HG03095 (cell line): ENCODE measurements around the gene KCNK3.
"Not testable (repeated sequence)": the region's sequence is repeated elsewhere in the genome, so short reads cannot be mapped to it uniquely, and the experiment has no call there.

ENCODE experiments used
- ATAC-seq: cut with Tn5 transposase; IDR thresholded peaks from one replicate; pipeline ENCODE4 v1.9.1; 2021; ENCODE audit warnings: moderate library complexity; ENCODE audit not compliant: unreplicated experiment

Gene KCNK3

DNA sequence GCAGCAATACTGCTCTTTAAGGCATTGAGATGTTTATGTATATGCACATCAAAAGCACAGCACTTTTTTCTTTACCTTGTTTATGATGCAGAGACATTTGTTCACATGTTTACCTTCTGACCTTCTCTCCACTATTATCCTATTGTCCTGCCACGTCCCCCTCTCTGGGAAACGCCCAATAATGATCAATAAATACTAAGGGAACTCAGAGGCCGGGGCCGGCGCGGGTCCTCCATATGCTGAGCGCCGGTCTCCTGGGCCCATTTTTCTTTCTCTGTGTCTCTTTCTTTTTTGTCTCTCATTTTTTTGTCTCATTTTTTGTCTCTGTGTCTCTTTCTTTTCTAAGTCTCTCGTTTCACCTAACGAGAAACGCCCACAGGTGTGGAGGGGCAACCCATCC, 57.9 kb downstream of the KCNK3 start:
- not testable (repeated sequence) for ATAC-seq

DNA sequence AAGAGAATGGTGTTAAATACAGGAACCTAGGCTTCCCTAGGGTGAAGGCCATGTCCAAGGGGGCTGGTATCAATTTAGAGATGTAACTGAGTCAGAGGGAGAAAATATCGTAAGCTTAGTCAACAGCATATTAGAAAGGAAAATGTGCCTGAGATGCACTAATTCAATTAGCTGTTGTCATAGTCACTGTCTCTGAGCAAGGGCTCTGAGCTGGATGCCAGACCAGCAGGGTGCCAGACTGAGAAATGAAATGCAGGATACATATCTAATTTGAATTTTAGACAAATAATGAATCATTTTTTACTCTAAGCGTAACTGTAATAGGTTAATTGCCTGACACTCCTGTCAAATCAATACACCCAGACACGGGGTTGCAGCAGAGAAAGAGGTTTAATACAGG, 60.1 kb downstream of the KCNK3 start:
- no peak for ATAC-seq

DNA sequence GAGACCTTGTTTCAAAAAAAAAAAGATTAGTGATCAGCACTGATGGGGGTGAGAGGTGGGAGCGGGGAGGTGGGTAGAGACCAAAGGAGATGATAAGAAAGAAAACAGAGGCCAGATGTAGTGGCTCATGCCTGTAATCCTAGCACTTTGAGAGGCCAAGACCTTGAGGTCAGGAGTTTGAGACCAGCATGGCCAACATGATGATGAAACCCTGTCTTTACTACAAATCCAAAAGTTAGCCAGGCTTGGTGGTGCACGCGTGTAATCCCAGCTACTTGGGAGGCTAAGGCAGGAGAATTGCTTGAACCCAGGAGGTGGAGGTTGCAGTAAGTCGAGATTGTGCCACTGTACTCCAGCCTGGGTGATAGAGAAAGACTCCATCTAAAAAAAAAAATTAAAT, 62.0 kb downstream of the KCNK3 start:
- no peak for ATAC-seq

DNA sequence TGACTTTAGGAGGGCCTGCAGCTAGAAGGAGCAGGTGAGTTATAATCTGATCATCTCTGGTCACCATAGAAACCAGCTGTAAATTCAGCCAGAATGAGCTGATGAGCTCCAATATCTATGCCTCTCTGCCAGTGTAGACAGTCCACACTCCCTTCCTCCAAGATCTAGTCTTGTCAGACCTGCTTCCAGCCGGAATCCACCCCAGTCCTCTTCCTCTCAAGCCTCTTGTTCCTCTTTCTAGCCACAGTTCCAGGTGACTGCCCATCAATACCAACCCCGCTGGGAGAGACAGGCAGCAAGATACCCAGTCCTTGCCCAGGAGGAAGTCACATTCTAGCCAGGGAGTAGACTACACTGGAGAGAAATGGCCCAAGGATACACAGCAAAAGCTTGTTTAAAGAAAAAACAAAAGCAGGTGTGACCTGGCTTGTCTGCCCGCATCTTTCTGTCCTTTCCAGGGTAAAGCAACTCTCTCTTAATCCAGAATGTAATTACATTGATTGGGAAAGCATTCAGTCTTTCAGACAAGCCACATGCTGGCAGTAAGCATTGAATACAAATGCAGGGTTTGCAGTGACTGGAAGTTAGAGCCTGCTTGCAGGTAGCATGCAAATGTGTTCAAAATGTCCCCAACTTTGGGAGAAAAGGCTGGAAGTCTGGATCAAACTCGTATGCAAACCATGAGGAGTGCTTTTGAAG, 62.6 kb downstream of the KCNK3 start:
- ATAC-seq = no peak

DNA sequence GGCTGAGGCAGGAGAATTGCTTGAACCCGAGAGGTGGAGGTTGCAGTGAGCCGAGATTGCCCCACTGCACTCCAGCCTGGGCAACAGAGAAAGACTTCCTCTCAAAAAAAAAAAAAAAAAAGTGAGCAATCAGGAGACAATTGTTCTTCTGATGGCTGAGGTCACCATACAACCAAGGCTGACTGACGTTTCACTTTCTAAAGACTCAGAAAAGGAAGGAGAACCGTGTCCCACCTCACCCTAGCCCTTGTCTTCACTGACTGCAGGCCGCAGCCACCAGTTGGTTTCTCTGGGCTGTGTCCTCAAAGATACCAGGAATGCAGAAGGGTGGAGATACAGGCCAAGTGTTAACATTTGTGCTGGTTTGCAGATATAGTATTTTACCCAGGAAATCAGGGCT, 63.8 kb downstream of the KCNK3 start:
- ATAC-seq = no peak

DNA sequence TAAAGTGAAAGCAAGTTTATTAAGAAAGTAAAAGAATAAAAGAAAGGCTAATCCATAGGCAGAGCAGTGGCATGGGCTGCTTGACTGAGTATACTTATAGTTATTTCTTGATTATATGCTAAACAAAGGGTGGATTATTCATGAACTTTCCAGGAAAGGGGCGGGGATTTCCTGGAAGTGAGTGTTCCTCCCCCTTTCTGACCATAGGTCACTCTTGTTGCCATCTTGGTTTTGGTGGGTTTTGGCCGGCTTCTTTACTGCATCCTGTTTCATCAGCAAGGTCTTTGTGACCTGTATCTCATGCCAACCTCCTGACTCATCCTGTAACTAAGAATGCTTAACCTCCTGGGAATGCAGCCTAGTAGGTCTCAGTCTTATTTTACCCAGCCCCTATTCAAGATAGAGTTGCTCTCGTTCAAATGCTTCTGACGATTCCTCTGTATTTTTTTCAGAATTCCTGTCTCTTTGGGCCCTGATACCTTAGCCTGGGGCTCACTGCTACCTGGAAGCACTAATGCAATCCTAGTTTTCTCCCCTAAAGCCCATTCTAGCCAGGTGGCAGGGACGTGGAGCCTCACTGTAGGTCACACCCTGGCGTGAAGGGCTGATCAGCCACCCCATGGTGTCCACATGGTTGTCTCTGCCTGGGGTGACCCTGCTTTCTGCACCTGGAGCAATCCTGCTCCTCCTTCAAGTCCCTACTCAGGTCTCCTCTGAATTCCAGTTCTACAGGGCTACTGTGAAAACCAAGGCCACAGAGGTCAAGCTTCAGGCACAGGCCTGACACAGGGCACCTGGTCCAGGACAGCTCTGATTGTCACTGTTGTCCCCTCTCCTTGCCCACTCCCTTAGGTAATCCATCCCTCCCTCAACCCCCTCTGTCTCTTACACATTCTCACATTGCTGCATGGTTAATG, 65.6 kb downstream of the KCNK3 start:
- ATAC-seq = no peak

DNA sequence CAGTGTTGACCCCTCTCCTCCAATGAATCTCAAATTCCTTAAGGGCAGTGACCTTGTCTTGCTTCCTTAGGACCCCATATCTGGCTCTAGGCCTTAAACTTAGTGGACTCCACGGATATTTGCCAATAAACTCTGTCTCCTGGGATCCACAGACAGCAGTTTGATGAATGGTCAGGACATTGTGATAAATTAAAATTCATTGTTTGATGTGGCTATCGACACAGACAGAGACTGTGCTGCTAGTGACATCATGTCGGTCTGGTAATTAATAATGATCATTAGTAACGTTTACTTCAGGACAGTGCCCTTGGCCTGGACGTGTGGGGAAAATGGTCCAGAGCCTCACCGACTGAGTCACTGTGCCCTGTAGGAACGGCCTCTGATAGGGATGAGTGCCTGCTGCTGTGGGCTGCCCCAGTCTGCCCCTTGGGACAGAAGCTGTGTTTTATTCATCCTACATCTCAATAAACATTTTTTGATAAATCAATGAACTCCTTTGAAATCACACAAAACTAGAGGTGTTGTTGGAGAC, 66.3 kb downstream of the KCNK3 start:
- ATAC-seq = no peak

DNA sequence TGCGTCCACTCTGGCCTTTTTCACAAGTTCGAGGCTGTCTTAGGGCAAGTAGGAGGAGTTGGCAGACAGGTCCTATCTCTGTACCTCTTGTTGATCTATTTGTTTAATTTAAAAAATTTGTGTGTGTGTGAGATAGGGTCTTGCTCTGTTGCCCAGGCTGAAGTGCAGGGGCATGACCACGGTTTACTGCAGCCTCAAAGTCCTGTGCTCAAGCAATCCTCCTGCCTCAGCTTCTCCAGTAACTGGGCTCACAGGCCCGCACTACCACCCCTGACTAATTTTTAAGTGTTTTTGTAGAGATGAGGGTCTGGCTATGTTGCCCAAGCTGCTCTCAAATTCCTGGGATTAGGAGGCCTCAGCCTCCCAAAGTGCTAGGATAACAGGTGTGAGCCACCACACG, 67.3 kb downstream of the KCNK3 start:
- no peak for ATAC-seq

DNA sequence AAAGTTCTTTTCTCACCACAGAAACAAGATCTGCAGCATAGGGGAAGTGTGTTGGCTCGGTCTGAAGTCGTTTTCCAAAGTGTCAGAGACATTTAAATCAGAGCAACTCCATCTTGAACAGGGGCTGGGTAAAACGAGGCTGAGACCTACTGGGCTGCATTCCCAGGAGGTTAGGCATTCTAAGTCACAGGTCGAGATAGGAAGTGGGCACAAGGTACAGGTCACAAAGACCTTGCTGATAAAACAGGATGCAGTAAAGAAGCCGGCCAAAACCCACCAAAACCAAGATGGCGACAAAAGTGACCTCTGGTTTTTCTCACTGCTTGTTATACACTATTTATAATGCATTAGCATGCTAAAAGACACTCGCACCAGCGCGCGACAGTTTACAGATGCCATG, 68.5 kb downstream of the KCNK3 start:
- not testable (repeated sequence) for ATAC-seq

DNA sequence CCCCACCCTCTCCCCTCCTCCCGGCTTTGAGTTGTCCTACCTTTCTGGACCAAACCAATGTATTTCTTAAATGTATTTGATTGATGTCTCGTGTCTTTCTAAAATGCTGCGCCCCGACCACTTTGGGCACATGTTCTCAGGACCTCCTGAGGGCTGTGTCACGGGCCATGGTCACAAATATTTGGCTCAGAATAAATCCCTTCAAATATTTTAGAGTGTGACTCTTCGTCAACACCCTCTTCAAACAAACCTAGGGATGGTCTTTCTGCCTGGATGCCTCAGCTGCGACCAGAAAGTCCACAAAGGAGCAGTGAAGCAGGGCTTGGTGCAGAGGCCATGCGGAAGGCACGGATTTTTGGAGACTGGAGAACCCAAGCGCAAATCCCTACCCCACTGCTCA, 70.5 kb downstream of the KCNK3 start:
- no peak for ATAC-seq

DNA sequence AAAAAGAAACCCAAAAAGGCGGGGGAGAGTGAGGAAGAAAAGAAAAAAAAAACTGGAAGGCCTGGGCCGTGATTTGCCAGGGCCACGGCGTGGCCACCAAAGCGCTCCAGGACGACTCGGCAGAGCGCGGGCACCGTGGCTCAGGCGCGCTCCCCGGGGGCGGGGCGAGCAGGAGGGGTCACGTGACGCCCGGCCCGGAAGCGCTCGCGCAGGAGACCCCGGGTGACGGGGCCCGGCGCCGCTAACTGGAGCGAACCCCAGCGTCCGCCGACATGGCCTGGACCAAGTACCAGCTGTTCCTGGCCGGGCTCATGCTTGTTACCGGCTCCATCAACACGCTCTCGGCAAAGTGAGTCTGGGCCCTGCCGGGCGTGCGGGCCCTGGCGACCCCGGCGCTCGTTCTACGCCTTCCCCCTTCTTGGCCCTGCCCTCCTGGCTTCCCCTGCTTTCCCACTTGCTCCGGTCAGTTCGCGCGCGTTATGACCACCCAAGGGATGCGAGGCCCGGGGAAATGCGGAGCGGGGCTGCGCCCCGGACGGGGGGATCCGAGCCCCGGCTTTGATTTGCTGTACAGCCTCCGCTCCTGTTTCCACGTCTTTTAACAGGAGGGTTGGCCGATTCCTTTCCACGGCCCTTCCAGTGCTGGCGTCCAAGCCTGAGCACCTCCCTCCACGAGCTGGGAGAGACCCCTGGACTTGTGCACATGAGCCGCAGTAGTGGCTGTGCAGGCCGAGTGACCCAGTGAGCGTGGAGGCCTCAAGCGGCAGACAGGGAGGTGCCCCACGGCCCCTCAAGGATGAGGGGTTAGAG, 71.8 kb downstream of the KCNK3 start, which contains the start of gene SLC35F6:
Gene SLC35F6, plus strand, starts transcription at position 207 of the 810 bp plus-strand sequence. Its CDS starts 66 bp downstream, at position 273.
- ATAC-seq = peak; percentile 69

DNA sequence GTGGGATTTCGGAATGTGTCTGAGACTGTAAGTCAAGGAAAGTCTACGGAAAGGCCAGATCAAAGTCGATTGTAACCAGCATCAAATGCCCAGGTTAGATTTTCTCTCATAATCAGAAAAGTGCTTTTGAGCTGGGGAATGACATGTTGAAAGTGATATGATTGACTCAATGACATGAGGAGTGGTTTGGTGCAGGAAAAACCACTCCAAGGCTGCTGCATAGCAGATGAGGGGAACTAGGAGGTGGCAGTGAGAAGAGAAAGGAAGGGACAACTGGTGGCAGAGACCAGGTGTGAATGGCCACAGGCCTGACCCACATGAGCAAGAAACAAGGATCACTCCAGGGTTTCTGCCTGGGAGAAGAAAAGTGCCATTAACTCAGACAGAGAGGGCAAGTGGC, 72.4 kb downstream of the KCNK3 start:
- no peak for ATAC-seq

DNA sequence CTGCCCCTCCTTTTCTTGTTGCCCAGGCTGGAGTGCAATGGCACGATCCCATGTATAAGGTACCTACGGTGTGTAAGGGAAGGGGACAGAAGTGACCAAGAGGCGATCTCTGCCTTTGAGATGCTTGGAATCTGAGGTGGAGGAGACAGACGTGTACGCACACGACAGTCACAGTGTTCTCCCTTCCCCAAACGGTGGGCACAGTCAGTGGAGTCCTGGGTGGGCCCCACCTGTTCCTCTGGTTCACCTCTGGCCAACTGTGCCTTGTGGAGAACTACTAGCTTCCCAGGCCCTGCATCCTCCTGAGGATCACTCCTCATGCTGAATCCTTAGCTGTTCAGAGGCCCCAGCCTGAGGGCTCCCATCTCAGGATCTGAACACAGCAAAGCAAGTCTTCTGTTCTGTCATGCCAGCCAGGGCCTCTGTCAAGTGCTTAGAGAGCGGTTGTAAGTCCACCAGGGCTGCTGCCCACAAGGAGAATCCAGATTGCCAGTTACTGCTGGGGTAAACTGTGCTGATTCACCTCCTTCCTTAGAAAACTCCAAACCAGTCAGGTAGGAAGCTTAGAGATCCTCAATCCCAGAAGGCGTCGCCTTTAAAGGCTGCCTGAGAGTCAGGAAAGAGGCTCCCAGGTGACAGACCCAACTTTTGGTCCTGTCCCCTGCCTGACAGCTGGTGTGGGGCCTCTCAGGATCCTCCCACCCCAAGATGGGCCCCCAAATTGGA, 73.1 kb downstream of the KCNK3 start:
- ATAC-seq = no peak

DNA sequence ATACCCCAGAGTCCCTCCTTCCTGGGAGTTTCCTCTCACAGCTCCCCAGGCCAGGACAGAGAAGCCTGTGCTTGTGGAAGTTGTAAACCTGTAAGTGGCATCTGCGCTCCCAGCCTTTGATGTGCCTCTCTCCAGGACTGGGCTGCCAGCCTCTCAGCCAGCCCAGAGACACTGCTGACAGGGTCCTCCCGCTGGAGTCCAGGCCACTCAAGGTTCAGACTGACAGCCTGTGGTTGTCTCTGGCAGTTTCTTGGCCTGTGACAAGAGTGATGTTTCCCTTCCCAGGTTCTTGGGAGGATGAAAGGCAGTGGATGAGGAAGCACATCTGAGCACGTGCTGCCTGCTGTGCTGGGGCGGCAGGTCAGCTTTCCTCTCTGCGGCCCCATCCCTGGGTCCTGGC, 74.6 kb downstream of the KCNK3 start:
- ATAC-seq = no peak

DNA sequence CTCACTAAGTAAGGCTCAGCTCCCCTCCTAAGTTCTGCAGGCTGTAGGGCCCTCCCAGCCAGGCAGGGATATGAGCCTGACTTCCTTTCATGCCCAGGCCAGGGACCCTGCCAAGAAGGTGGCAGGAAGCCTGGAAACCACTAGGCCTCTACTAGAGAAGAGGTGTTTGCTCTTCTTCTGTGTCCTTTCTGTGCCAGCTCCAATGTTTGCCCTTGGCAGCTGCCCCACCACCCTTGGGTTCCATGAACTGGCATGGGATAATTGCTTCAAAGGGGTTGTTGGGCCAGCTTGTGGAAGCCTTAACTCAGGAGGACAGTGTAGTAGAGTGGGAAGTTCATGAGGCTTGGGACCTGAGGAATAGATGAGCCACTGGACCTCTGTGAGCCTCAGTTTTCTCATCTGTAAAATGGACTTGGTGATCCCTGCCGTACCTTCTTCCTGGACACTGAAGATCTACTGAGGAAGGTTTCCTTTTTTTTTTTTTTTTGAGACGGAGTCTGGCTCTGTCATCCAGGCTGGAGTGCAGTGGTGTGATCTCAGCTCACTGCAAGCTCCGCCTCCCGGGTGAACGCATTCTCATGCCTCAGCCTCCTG, 75.5 kb downstream of the KCNK3 start:
- no peak for ATAC-seq

DNA sequence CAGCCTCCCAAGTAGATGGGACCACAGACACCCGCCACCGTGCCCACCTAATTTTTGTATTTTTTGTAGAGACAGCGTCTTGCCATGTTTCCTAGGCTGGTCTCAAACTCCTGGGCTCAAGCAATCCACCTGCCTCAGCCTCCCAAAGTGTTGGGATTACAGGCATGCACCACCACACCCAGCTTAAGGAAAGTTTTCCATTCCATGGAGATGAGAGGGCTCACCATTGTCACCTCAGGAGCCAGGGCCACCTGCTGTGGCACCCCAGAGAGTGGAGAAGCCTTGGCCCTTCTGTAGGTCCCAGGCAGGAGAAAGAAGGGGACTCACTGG, 76.2 kb downstream of the KCNK3 start:
- no peak for ATAC-seq

DNA sequence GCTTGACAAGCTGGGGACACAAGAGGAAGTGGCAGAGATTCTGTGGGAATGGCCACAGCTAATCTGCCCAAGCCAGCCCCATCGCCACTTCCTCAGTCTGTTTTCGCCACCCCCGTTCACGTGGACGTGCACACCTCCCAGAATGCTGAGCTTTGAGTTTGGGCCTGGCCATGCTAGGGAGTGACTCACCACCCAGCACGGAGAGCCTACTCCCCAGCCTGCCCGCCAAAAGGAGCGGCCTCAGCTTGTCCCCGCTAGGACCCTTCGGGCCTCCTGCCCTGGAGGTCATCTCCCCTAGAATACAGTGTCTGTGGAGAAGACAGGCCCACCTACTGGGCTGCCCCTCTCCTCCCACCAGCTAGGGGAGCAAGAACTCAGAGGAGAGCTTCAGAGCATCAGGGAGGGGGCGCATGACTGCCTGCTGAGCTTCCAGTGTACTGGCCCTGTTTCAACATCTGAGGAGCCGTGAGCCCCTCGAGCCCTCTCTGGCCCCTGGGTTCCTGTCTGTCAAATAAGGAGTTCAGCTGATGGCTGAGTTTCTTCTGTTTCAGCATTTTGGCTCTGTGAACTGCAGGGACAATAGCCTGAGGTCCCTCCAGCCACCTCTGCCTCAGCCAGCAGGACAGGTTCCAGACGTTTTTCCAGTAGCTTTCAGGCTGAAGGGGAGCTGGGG, 76.7 kb downstream of the KCNK3 start:
- no peak for ATAC-seq

DNA sequence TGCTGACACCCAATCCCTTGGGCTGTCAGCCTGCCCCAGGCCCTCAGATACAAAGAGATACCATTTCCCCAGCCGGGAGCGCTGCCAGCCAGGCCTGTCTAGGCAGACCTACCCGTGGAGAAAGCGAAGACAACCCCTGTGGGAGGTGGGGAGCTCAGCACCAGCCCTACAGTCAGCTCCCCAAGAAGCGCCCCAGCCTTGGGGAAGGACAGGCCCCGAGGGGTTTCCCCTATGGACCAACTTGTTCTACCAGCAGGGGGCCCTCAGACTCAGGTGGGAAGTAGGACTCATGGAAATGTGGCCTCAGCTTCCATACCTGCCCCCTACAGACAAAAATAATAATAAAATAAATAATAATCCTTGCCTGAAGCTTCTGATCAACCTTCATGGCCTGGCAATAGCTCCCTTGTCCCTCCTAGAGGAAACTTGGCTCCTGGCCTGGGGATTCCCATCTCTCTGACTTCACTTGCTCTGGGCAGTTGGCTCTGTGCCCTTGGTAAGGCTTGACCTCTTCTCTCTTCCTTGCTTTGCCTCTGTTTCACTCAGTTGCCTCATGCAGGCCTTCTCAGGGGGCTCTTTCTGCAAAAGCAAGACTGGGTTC, 78.6 kb downstream of the KCNK3 start:
- ATAC-seq = no peak
